Uterus (tissue), 4 donors: Measurements from ENCODE around the gene CHP2. TPM values are rescaled to one million over a fixed set of nuclear protein-coding genes. Genes with fewer than 3 reads are reported as not detected.

Source experiments
- DNase-seq, 2 donors: peaks; one replicate each; pipeline ENCODE4 v3.0.0-alpha.2; 2019 to 2020
- H3K27ac ChIP-seq, 2 donors: fragments of 200-600 bp; sonication (generic); 1 replicate in 1 of 2; 2 replicates in 1 of 2; pipeline ENCODE4 v1.5.1; 2016 to 2018
- H3K27me3 ChIP-seq, 2 donors: fragments of 200-600 bp; sonication (generic); one replicate each; pipeline ENCODE4 v1.5.1; 2018 to 2019; ENCODE audit warnings: control low read depth in 1 of 2
- H3K36me3 ChIP-seq, 2 donors: fragments of 200-600 bp; sonication (generic); one replicate each; pipeline ENCODE4 v1.5.1; 2019; ENCODE audit warnings: control low read depth in 1 of 2
- H3K4me1 ChIP-seq, 2 donors: fragments of 200-600 bp; sonication (generic); one replicate each; pipeline ENCODE4 v1.5.1; 2018 to 2019; ENCODE audit warnings: control low read depth in 1 of 2
- H3K4me3 ChIP-seq, 2 donors: fragments of 200-600 bp; sonication (generic); 1 replicate in 1 of 2; 2 replicates in 1 of 2; pipeline ENCODE4 v1.5.1; 2018 to 2019; ENCODE audit warnings: mild to moderate bottlenecking in 1 of 2
- H3K9me3 ChIP-seq, 2 donors: fragments of 200-600 bp; sonication (generic); one replicate each; pipeline ENCODE4 v1.5.1; 2019; ENCODE audit warnings: control low read depth in 1 of 2
- POLR2A ChIP-seq, 2 donors: fragments of 450-650 bp; IDR thresholded peaks; one replicate each; pipeline ENCODE4 v1.6.1; 2016; ENCODE audit warnings: antibody characterized with exemption in 2 of 2, mild to moderate bottlenecking in 1 of 2, moderate library complexity in 1 of 2
- intact Hi-C: fragments of 100-400 bp; cut with DNase I; formaldehyde crosslinking; loops from one replicate; pipeline ENCODE4 v1.15.1; 2023; ENCODE audit warnings: low total_unique reads
- total RNA-seq, 4 donors: library from RNA; depleted of rRNA in 3 of 4; stranded (reverse); fragments of >200 nt in 3 of 4; gene quantifications; one replicate each; pipeline versions ENCODE4 v1.1.0 to v1.2.4, GENCODE V29; 2014 to 2023
- TF ChIP-seq, protein P1 (sequence below), 4 experiments: fragments of 200-600 bp in 2 of 4; fragments of 450-650 bp in 2 of 4; sonication (generic) in 2 of 4; IDR thresholded peaks; one replicate each; pipeline ENCODE4 v1.5.1; 2016 to 2019; ENCODE audit warnings: antibody characterized with exemption in 4 of 4, mild to moderate bottlenecking in 2 of 4, moderate library complexity in 1 of 4
- donor health status: DM: yes; HTN: yes; CAD: no.

CHP2 gene
- total RNA-seq, 4 donors from 2014 or later: 0.35 TPM; not detected in 3

DNA sequence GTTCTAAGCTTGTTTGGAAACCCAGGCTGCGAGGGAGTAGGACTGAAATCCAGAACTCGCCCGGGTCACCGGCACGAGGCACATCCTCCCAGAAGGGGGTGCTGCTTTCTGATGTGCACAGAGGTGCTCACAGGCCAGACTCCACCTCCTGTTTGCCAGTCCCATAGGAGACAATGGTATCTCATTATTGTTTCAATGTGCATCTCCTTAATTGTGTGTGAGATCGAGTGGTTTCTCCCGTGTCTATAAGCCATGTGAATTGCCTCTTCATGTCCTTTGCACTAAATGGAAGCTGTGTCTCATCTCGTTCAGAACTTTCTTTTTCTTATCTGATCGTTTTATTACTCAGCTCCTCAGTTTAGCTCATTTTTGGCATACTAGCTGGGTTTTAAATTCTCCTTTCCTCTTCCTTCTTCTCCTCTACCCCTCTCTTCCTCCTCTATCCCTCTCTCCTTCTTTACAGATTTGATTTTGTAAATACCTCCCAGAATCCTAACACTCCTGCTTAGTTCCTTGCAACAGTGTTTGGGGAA is 48.8 kb downstream of the CHP2 start:
- H3K4me1 ChIP-seq: no peaks in the 10 kb centered on the region
- no peaks in the 10 kb centered on the region for H3K9me3 ChIP-seq
- no peaks in the 10 kb centered on the region for H3K27me3 ChIP-seq
- intact Hi-C loops: no loop called here
- DNase-seq: peak; percentile 22 to 42
- TF ChIP-seq, protein P1, sequence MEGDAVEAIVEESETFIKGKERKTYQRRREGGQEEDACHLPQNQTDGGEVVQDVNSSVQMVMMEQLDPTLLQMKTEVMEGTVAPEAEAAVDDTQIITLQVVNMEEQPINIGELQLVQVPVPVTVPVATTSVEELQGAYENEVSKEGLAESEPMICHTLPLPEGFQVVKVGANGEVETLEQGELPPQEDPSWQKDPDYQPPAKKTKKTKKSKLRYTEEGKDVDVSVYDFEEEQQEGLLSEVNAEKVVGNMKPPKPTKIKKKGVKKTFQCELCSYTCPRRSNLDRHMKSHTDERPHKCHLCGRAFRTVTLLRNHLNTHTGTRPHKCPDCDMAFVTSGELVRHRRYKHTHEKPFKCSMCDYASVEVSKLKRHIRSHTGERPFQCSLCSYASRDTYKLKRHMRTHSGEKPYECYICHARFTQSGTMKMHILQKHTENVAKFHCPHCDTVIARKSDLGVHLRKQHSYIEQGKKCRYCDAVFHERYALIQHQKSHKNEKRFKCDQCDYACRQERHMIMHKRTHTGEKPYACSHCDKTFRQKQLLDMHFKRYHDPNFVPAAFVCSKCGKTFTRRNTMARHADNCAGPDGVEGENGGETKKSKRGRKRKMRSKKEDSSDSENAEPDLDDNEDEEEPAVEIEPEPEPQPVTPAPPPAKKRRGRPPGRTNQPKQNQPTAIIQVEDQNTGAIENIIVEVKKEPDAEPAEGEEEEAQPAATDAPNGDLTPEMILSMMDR (IDR thresholded peaks at IDR 0.05): peak; percentile 16 to 48 (median 35)
- no peak for TF ChIP-seq POLR2A (IDR thresholded peaks at IDR 0.05)
- H3K27ac ChIP-seq: no peak overlapping the region
- no peak overlapping the region for H3K4me3 ChIP-seq
- no peaks in the 10 kb centered on the region for H3K36me3 ChIP-seq

DNA sequence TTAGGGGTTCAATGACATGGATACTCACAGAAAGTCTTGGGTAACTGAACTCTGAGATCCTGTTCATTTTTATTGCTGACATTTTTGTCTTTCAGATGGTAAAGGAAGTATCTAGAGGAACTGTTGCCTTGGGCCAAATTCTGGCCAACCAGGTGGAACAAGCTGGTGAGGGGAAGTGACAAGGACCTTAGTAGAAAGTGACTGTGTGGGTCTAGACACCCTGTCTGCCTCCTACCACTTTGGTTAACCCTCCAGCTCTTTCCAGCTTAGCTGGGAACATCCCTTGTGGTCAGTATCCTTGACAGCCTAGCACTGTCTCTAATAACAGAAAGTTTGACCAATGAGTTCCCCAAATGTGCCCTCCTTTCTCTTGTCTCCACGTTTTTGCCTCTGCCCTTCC is 52.2 kb downstream of the CHP2 start:
- H3K4me3 ChIP-seq: no peak overlapping the region
- H3K36me3 ChIP-seq: no peaks in the 10 kb centered on the region
- TF ChIP-seq POLR2A (IDR thresholded peaks at IDR 0.05): no peak
- TF ChIP-seq, protein P1 (IDR thresholded peaks at IDR 0.05): no peak
- intact Hi-C loops: no loop called here
- H3K27me3 ChIP-seq: no peaks in the 10 kb centered on the region
- H3K4me1 ChIP-seq: no peaks in the 10 kb centered on the region
- H3K27ac ChIP-seq: no peak overlapping the region
- H3K9me3 ChIP-seq: no peaks in the 10 kb centered on the region
- DNase-seq: no peak

Other genes starting within 250 kb of the CHP2 start
- gene GGA2, start 244.5 kb upstream of the CHP2 start, total RNA-seq: 10 to 100 TPM; 54.8 to 96.0 (median 72.7) TPM
- 10 to 100 TPM; 18.0 to 81.8 (median 39.5) TPM for gene EARS2, start 197.7 kb upstream of the CHP2 start, total RNA-seq
- gene UBFD1, start 197.3 kb upstream of the CHP2 start, total RNA-seq: 100 to 1,000 TPM in 1 of 4 donors, 10 to 100 TPM in 3; 26.5 to 142 (median 67.0) TPM
- 100 to 1,000 TPM in 1 of 4 donors, 10 to 100 TPM in 3; 48.0 to 161 (median 59.0) TPM for gene NDUFAB1, start 158.7 kb upstream of the CHP2 start, total RNA-seq
- gene PALB2, start 113.7 kb upstream of the CHP2 start, total RNA-seq: 10 to 100 TPM in 2 of 4 donors, 1 to 10 TPM in 2; 1.5 to 11.3 (median 6.5) TPM
- gene DCTN5, start 113.6 kb upstream of the CHP2 start, total RNA-seq: 10 to 100 TPM in 3 of 4 donors, 1 to 10 TPM in 1; 5.6 to 67.2 (median 27.9) TPM
- gene PLK1, start 76.1 kb upstream of the CHP2 start, total RNA-seq: 10 to 100 TPM in 1 of 4 donors, 1 to 10 TPM in 2, not detected in 1; 3.4 to 10.7 (median 4.4) TPM
- under 1 TPM in 3 of 4 donors, not detected in 1; 0.14 to 0.59 (median 0.26) TPM for gene ERN2, start 41.8 kb upstream of the CHP2 start, total RNA-seq
- 1 to 10 TPM in 3 of 4 donors, under 1 TPM in 1; 0.29 to 9.5 (median 2.9) TPM for gene PRKCB, start 81.0 kb downstream of the CHP2 start, total RNA-seq